H1 (cell line): ENCODE results near the gene PRDM1. TPM values are rescaled to one million over a fixed set of nuclear protein-coding genes. Genes with fewer than 3 reads are reported as not detected.

Experiments used
- CEBPB ChIP-seq: IDR thresholded peaks from 2 replicates; pipeline ENCODE4 v1.6.1; 2012; ENCODE audit warnings: low read depth, low read length
- FOSL1 ChIP-seq: IDR thresholded peaks from 2 replicates; pipeline ENCODE4 v1.6.1; 2011; ENCODE audit warnings: mild to moderate bottlenecking, low read depth, low read length, moderate library complexity; ENCODE audit not compliant: insufficient read depth
- TCF12 ChIP-seq: IDR thresholded peaks from 2 replicates; pipeline ENCODE4 v1.6.1; 2011; ENCODE audit warnings: low read depth, mild to moderate bottlenecking, low read length
- polyA plus RNA-seq, 7 experiments: library from polyadenylated mRNA; depleted of rRNA in 3 of 7; stranded (reverse) in 5 of 7; unstranded in 2 of 7; fragments of >200 nt in 5 of 7; fragments of 200-250 nt in 2 of 7; gene quantifications; 1 replicate in 5 of 7; 2 replicates in 1 of 7; 4 replicates in 1 of 7; pipeline versions ENCODE4 v1.2.1 to v1.2.3, GENCODE V29; 2011 to 2013; ENCODE audit warnings: missing spikeins in 2 of 7, mixed read lengths in 2 of 7
- total RNA-seq: library from RNA; stranded (reverse); fragmentation: NEBNext Ultra II Directional; extraction: Animal tissue kit (Norgen Biotek cat#: 25700); gene quantifications from 2 replicates; pipeline ENCODE4 v1.2.1, GENCODE V29; 2021

PRDM1 gene
- total and polyA plus RNA-seq, 2 of the 8 experiments (the other 6 are each of a cell fraction or from before 2014, with no cell fraction given): 0.21 to 0.74 TPM

- TF ChIP-seq TCF12 (no peak), CEBPB (no peak), FOSL1 (no peak)
Observed at GRCh38 chr6:106109029-106109428, 22.9 kb downstream of the PRDM1 start (continued).
